Activated CD4-positive, alpha-beta T cell treated with anti-CD3 and anti-CD28 coated beads for 48 hours (primary cell): ENCODE data around the gene FOXO6.

Experiments used
- DNase-seq: peaks from one replicate; pipeline ENCODE4 v3.0.0-alpha.2; 2020

Gene FOXO6

GRCh38 chr1:41386196-41386663 lies 25.0 kb downstream of the FOXO6 start:
- DNase-seq = no peak

- no peak for DNase-seq
Measured at GRCh38 chr1:41387667-41388091, 26.4 kb downstream of the FOXO6 start.

GRCh38 chr1:41388510-41388909 lies 27.3 kb downstream of the FOXO6 start:
- no peak for DNase-seq

- no peak for DNase-seq
Measured at GRCh38 chr1:41389009-41389408, 27.8 kb downstream of the FOXO6 start.

GRCh38 chr1:41390166-41390565 lies 28.9 kb downstream of the FOXO6 start:
- no peak for DNase-seq

GRCh38 chr1:41390573-41390972 lies 29.3 kb downstream of the FOXO6 start:
- no peak for DNase-seq

GRCh38 chr1:41391834-41392527 lies 30.7 kb downstream of the FOXO6 start:
- no peak for DNase-seq

GRCh38 chr1:41392528-41392924 lies 31.3 kb downstream of the FOXO6 start:
- DNase-seq = no peak

- DNase-seq = no peak
Measured at GRCh38 chr1:41393716-41394368, 32.6 kb downstream of the FOXO6 start.

GRCh38 chr1:41394369-41394744 lies 33.1 kb downstream of the FOXO6 start:
- DNase-seq = no peak

- DNase-seq = no peak
Measured at GRCh38 chr1:41394959-41395956, 34.0 kb downstream of the FOXO6 start.

GRCh38 chr1:41396084-41396483 lies 34.9 kb downstream of the FOXO6 start:
- DNase-seq = no peak

GRCh38 chr1:41397020-41397419 lies 35.8 kb downstream of the FOXO6 start:
- no peak for DNase-seq

- DNase-seq = no peak
Measured at GRCh38 chr1:41397753-41398330, 36.6 kb downstream of the FOXO6 start.

GRCh38 chr1:41399145-41399795 lies 38.0 kb downstream of the FOXO6 start:
- DNase-seq = no peak

- DNase-seq = no peak
Measured at GRCh38 chr1:41400225-41400624, 39.0 kb downstream of the FOXO6 start.

GRCh38 chr1:41401899-41402298 lies 40.7 kb downstream of the FOXO6 start:
- no peak for DNase-seq

- DNase-seq = peak; percentile 51
Measured at GRCh38 chr1:41404308-41404761, 43.1 kb downstream of the FOXO6 start.

- no peak for DNase-seq
Measured at GRCh38 chr1:41407664-41408252, 46.5 kb downstream of the FOXO6 start.

GRCh38 chr1:41408691-41409090 lies 47.5 kb downstream of the FOXO6 start:
- DNase-seq = no peak

GRCh38 chr1:41409825-41410224 lies 48.6 kb downstream of the FOXO6 start:
- DNase-seq = no peak

GRCh38 chr1:41410462-41410861 lies 49.2 kb downstream of the FOXO6 start:
- no peak for DNase-seq
